HG03175 (cell line): ENCODE data around the gene TGM4.
"Not testable (repeated sequence)": the region's sequence is repeated elsewhere in the genome, so short reads cannot be mapped to it uniquely, and the experiment has no call there.

Experiments used
- ATAC-seq: cut with Tn5 transposase; IDR thresholded peaks from one replicate; pipeline ENCODE4 v1.9.1; 2021; ENCODE audit warnings: mild to moderate bottlenecking, moderate library complexity; ENCODE audit not compliant: unreplicated experiment

The TGM4 gene

GRCh38 chr3:44949770-44950169 lies 75.4 kb downstream of the TGM4 start:
- ATAC-seq: not testable (repeated sequence)

- ATAC-seq: no peak
These were observed 75.9 kb downstream of the TGM4 start for GRCh38 chr3:44950275-44950734.

- ATAC-seq: no peak
These were observed 78.3 kb downstream of the TGM4 start for GRCh38 chr3:44952689-44953088.

- no peak for ATAC-seq
These were observed 79.9 kb downstream of the TGM4 start for GRCh38 chr3:44954304-44954703.

GRCh38 chr3:44954962-44955361 lies 80.6 kb downstream of the TGM4 start:
- no peak for ATAC-seq

GRCh38 chr3:44955917-44956316 lies 81.5 kb downstream of the TGM4 start:
- ATAC-seq: no peak

GRCh38 chr3:44957986-44958385 lies 83.6 kb downstream of the TGM4 start:
- ATAC-seq: no peak

GRCh38 chr3:44958386-44958785 lies 84.0 kb downstream of the TGM4 start:
- no peak for ATAC-seq

- no peak for ATAC-seq
These were observed 86.1 kb downstream of the TGM4 start for GRCh38 chr3:44960387-44961026.

- no peak for ATAC-seq
These were observed 87.5 kb downstream of the TGM4 start for GRCh38 chr3:44961888-44962287.

- no peak for ATAC-seq
These were observed 88.4 kb downstream of the TGM4 start for GRCh38 chr3:44962621-44963393.

GRCh38 chr3:44963571-44964325 lies 89.3 kb downstream of the TGM4 start:
- ATAC-seq: no peak
